ENCODE results near the gene STMN3. TPM values are rescaled to one million over a fixed set of nuclear protein-coding genes. Genes with fewer than 3 reads are reported as not detected.

The STMN3 gene
- total RNA-seq, 6 donors from 2014 or later: 2.1 to 16.5 (median 9.1) TPM

DNA sequence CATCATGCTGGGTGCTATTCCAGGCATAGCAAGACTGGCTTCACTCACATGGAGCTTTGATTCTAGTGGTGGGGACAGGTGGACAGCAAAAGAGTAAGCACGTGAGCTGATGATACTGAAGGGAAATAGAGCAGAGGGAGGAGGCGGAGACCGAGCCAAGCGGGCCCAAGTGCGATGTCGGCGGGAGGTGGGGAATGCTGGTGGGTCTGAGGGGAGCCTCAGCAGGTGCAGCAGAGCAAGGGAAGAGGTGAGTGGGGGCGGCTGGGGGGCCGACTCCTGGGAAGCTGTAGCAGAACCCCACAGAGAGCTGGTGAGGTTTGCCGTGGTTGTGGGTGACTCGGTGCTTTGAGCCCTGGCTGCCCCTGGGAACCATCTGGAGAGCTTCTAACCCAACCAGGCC lies 15.1 kb upstream of the STMN3 start:
- Histone ChIP-seq H3K27me3 (no peaks in the 10 kb centered on the region), H3K27ac (no peak overlapping the region), H3K36me3 (peaks cover 0 to 65% (median 43%) of the 10 kb centered on the region in 4 donors), H3K4me1 (no peaks in the 10 kb centered on the region), H3K9me3 (no peaks in the 10 kb centered on the region), H3K4me3 (no peak overlapping the region)
- TF ChIP-seq, protein P1, sequence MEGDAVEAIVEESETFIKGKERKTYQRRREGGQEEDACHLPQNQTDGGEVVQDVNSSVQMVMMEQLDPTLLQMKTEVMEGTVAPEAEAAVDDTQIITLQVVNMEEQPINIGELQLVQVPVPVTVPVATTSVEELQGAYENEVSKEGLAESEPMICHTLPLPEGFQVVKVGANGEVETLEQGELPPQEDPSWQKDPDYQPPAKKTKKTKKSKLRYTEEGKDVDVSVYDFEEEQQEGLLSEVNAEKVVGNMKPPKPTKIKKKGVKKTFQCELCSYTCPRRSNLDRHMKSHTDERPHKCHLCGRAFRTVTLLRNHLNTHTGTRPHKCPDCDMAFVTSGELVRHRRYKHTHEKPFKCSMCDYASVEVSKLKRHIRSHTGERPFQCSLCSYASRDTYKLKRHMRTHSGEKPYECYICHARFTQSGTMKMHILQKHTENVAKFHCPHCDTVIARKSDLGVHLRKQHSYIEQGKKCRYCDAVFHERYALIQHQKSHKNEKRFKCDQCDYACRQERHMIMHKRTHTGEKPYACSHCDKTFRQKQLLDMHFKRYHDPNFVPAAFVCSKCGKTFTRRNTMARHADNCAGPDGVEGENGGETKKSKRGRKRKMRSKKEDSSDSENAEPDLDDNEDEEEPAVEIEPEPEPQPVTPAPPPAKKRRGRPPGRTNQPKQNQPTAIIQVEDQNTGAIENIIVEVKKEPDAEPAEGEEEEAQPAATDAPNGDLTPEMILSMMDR (IDR thresholded peaks at IDR 0.05): no peak
- TF ChIP-seq POLR2A (IDR thresholded peaks at IDR 0.05): no peak
- TF ChIP-seq EP300 (IDR thresholded peaks at IDR 0.05): no peak
- TF ChIP-seq POLR2AphosphoS5 (IDR thresholded peaks at IDR 0.05): no peak
- 96% methylated on average over 10 to 11 of the region's 11 CpGs for WGBS, 2 donors
- peak in 1 of 2 donors; percentile 57 for DNase-seq
- ATAC-seq (ENCODE audit: low FRiP score in 2 of 2): no peak

- Histone ChIP-seq H3K27ac (no peak overlapping the region), H3K4me3 (no peak overlapping the region), H3K36me3 (peaks cover 0 to 67% (median 47%) of the 10 kb centered on the region in 4 donors), H3K27me3 (no peaks in the 10 kb centered on the region), H3K4me1 (no peaks in the 10 kb centered on the region), H3K9me3 (no peaks in the 10 kb centered on the region)
- no peak for TF ChIP-seq POLR2AphosphoS5 (IDR thresholded peaks at IDR 0.05)
- no peak for TF ChIP-seq EP300 (IDR thresholded peaks at IDR 0.05)
- TF ChIP-seq POLR2A (IDR thresholded peaks at IDR 0.05): no peak
- peak in 1 of 2 donors; percentile 48 for DNase-seq
- no peak for ATAC-seq (ENCODE audit: low FRiP score in 2 of 2)
- 91 to 92% methylated on average over 16 of the region's 16 CpGs for WGBS, 2 donors
These were observed 14.6 kb upstream of the STMN3 start for GRCh38 chr20:63667858-63668257.

DNA sequence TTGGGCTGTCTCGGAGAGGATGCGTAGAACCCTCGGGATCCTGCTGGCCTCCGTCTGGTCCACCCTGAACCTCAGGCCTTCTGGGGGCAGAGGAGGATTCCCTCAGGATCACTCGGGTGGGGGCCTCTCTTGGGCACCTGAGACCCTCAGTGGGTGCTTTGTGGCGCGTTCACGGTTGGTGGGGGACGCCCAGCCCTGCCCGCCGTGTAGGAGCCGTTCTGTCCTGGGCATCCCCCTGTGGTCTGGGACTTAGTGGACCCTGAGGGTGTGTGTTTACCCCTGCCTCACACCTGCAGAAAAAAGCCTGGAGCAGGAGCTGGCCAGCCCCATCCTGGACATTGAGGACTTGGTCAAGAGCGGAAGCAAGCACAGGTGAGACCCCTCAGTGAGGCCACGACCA lies 12.5 kb upstream of the STMN3 start:
- no peak overlapping the region for H3K27ac ChIP-seq
- WGBS, 2 donors: 91 to 96% methylated on average over 2 to 12 of the region's 14 CpGs
- TF ChIP-seq POLR2A (IDR thresholded peaks at IDR 0.05) (no peak), POLR2AphosphoS5 (IDR thresholded peaks at IDR 0.05) (no peak), EP300 (IDR thresholded peaks at IDR 0.05) (no peak)
- TF ChIP-seq, protein P1 (IDR thresholded peaks at IDR 0.05): no peak
- no peaks in the 10 kb centered on the region for H3K9me3 ChIP-seq
- ATAC-seq (ENCODE audit: low FRiP score in 2 of 2) (no peak), DNase-seq (peak in 1 of 2 donors; percentile 46)
- no peak overlapping the region for H3K4me3 ChIP-seq
- H3K36me3 ChIP-seq: peaks cover 6 to 81% (median 62%) of the 10 kb centered on the region in 4 donors
- H3K27me3 ChIP-seq: no peaks in the 10 kb centered on the region
- H3K4me1 ChIP-seq: no peaks in the 10 kb centered on the region

DNA sequence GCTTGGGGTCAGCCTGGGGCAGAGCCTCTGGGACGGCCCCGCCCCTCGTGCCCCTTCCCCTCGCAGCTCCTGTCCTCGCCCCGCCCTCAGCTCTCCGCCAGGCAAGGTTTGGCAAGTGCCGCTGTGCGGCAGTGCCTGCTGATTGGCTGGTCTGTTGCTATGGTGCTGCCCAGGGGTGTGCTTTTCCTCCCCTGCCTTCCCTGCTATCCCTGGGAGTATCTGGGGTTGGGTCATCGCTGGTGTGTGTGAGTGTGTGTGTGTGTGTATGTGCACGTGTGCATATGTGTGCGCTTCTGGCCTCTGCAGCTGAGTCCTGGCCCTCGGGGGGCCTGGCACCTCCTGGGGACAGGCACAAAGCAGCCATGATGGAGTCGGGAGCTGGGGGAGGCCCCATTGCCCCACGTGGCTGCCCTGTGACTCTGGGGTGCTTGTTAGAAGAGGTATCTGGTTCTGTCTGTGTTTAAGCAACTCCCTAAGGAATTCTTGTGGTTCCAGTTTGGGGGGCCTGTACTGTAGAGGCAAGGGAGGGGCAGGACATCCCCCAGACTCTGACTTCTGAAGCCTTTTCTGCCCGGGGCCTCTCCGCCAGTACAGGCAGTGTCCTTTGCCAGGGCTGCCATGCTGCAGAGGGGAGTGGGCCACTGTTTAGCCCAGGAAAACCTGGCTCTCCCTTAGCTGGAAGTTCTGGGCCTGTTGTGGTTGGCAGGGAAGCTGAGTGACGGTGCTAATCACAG lies 11.8 kb upstream of the STMN3 start:
- TF ChIP-seq, protein P1 (IDR thresholded peaks at IDR 0.05): no peak
- TF ChIP-seq POLR2AphosphoS5 (IDR thresholded peaks at IDR 0.05) (no peak), POLR2A (IDR thresholded peaks at IDR 0.05) (no peak), EP300 (IDR thresholded peaks at IDR 0.05) (no peak)
- Histone ChIP-seq H3K4me1 (no peaks in the 10 kb centered on the region), H3K9me3 (no peaks in the 10 kb centered on the region), H3K36me3 (peaks cover 6 to 83% (median 64%) of the 10 kb centered on the region in 4 donors), H3K27ac (no peak overlapping the region), H3K4me3 (no peak overlapping the region), H3K27me3 (no peaks in the 10 kb centered on the region)
- DNase-seq (peak in 1 of 2 donors; percentile 64), ATAC-seq (ENCODE audit: low FRiP score in 2 of 2) (no peak)
- WGBS, 2 donors: 80 to 86% methylated on average over 7 to 18 of the region's 18 CpGs

DNA sequence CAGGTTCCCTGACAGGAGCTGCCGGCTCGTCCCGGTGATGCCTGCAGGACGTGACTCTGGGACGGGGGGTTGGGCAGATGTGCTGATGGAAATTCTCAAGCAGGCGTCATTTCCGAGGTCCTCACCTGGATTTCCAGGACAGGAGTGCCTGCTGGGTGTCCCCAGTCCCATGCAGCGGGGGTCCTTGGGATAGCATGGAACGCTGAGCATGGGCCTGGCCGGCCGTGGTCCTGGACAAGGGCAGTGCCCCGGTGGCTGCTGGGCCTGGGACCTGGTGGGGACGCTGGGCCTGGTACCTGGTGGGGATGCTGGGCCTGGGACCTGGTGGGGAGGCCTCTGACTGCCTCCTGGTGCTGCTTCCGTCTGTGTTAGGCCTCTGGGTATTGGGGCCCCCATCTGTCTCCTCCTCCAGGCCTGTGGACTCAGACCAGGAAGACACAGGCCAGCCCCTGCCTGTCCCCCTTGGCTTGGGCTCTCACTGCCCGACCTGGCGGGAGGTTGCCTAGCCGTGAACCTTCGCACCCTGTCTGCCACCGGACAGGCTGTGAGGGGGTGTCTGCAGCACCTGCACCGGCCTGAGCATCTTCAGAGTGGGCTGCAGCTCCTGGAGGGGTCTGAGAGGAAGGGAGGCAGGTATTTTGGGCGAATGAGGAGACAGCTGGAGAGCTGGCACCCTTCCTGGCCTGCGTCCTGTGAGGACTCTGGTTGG lies 11.1 kb upstream of the STMN3 start:
- Histone ChIP-seq H3K4me1 (peaks cover 5 to 7% (median 5%) of the 10 kb centered on the region in 4 donors), H3K9me3 (no peaks in the 10 kb centered on the region), H3K4me3 (no peak overlapping the region), H3K27ac (no peak overlapping the region), H3K36me3 (peaks cover 6 to 83% (median 64%) of the 10 kb centered on the region in 4 donors), H3K27me3 (no peaks in the 10 kb centered on the region)
- 88 to 90% methylated on average over 6 to 15 of the region's 22 CpGs for WGBS, 2 donors
- ATAC-seq (ENCODE audit: low FRiP score in 2 of 2) (no peak), DNase-seq (peak in 1 of 2 donors; percentile 68)
- TF ChIP-seq POLR2A (IDR thresholded peaks at IDR 0.05) (no peak), EP300 (IDR thresholded peaks at IDR 0.05) (no peak), POLR2AphosphoS5 (IDR thresholded peaks at IDR 0.05) (no peak)
- TF ChIP-seq, protein P1 (IDR thresholded peaks at IDR 0.05): no peak
